Panc1 (cell line): ENCODE data around the gene ZNF284.

Source experiments
- POLR2AphosphoS5 ChIP-seq: IDR thresholded peaks from 2 replicates; pipeline ENCODE4 v1.6.1; 2012; ENCODE audit warnings: mild to moderate bottlenecking, low read depth, low read length, moderate library complexity
- TCF7L2 ChIP-seq: IDR thresholded peaks from 2 replicates; pipeline ENCODE4 v1.6.1; 2011; ENCODE audit warnings: mild to moderate bottlenecking, low read depth, low read length, inconsistent platforms
- TF ChIP-seq, protein P1 (sequence below): fragments of 450-650 bp; IDR thresholded peaks from 2 replicates; pipeline ENCODE4 v1.5.1; 2017; ENCODE audit warnings: mild to moderate bottlenecking
- TF ChIP-seq, protein P2 (sequence below), 2 experiments: IDR thresholded peaks; 2 replicates each; pipeline ENCODE4 v1.6.1; 2011 to 2012; ENCODE audit warnings: low read depth in 2 of 2, control low read depth in 1 of 2, low read length in 1 of 2, mild to moderate bottlenecking in 1 of 2, moderate library complexity in 1 of 2; ENCODE audit not compliant: insufficient read depth in 1 of 2

DNA sequence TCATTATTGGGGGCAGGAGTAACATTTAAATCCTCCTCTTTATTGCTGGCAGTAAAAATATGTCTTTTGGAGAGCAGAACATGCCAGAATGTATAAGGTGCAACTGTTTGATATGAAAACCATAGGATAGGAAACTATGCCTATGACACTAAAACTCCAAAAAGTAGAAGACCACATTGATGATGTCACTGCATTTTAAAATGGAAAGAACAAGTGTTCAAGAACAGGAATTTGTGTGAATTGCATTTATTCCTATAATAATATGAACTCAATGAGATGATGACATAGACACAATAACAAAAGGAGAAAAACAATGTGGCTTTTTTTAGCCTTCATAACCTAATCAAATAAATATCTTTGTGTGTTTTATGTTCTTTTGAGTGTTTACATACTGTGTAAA lies 37.5 kb downstream of the ZNF284 start:
- TF ChIP-seq, protein P1, sequence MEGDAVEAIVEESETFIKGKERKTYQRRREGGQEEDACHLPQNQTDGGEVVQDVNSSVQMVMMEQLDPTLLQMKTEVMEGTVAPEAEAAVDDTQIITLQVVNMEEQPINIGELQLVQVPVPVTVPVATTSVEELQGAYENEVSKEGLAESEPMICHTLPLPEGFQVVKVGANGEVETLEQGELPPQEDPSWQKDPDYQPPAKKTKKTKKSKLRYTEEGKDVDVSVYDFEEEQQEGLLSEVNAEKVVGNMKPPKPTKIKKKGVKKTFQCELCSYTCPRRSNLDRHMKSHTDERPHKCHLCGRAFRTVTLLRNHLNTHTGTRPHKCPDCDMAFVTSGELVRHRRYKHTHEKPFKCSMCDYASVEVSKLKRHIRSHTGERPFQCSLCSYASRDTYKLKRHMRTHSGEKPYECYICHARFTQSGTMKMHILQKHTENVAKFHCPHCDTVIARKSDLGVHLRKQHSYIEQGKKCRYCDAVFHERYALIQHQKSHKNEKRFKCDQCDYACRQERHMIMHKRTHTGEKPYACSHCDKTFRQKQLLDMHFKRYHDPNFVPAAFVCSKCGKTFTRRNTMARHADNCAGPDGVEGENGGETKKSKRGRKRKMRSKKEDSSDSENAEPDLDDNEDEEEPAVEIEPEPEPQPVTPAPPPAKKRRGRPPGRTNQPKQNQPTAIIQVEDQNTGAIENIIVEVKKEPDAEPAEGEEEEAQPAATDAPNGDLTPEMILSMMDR: no peak
- TF ChIP-seq, protein P2, sequence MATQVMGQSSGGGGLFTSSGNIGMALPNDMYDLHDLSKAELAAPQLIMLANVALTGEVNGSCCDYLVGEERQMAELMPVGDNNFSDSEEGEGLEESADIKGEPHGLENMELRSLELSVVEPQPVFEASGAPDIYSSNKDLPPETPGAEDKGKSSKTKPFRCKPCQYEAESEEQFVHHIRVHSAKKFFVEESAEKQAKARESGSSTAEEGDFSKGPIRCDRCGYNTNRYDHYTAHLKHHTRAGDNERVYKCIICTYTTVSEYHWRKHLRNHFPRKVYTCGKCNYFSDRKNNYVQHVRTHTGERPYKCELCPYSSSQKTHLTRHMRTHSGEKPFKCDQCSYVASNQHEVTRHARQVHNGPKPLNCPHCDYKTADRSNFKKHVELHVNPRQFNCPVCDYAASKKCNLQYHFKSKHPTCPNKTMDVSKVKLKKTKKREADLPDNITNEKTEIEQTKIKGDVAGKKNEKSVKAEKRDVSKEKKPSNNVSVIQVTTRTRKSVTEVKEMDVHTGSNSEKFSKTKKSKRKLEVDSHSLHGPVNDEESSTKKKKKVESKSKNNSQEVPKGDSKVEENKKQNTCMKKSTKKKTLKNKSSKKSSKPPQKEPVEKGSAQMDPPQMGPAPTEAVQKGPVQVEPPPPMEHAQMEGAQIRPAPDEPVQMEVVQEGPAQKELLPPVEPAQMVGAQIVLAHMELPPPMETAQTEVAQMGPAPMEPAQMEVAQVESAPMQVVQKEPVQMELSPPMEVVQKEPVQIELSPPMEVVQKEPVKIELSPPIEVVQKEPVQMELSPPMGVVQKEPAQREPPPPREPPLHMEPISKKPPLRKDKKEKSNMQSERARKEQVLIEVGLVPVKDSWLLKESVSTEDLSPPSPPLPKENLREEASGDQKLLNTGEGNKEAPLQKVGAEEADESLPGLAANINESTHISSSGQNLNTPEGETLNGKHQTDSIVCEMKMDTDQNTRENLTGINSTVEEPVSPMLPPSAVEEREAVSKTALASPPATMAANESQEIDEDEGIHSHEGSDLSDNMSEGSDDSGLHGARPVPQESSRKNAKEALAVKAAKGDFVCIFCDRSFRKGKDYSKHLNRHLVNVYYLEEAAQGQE (IDR thresholded peaks at IDR 0.05; ENCODE audit: insufficient read depth in 1 of 2, low read depth in 2 of 2, low read length in 1 of 2): no peak
- TF ChIP-seq POLR2AphosphoS5 (no peak), TCF7L2 (no peak)
